Measurements from ENCODE around the gene IRF6. TPM values are rescaled to one million over a fixed set of nuclear protein-coding genes. Genes with fewer than 3 reads are reported as not detected.

Gene IRF6
- total RNA-seq, 2 donors from 2014 or later = 30.4 to 32.6 TPM

DNA sequence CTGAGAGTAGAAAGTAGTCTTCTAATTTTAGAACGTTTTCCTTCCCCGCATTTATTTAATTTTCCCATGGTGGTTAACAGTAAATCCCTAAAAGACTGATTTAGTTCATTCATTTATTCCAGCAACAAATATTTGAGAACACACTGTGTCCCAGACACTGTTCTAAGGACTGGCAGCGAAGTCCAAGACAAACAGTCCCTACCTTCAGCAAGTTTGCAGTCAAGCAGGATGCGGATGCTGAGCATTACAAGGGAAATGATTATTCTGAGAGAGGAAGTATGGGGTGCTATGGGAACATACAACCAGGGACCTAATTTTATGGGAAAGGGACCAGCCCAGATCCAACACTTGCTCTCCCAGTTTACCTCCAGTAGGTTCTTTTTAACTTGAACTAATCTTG, 20.4 kb downstream of the IRF6 start:
- peaks cover 0 to 41% of the 10 kb centered on the region in 2 donors for H3K4me1 ChIP-seq
- DNase-seq (ENCODE audit: low spot score) = no peak
- no peaks in the 10 kb centered on the region for H3K9me3 ChIP-seq
- TF ChIP-seq, protein P1, sequence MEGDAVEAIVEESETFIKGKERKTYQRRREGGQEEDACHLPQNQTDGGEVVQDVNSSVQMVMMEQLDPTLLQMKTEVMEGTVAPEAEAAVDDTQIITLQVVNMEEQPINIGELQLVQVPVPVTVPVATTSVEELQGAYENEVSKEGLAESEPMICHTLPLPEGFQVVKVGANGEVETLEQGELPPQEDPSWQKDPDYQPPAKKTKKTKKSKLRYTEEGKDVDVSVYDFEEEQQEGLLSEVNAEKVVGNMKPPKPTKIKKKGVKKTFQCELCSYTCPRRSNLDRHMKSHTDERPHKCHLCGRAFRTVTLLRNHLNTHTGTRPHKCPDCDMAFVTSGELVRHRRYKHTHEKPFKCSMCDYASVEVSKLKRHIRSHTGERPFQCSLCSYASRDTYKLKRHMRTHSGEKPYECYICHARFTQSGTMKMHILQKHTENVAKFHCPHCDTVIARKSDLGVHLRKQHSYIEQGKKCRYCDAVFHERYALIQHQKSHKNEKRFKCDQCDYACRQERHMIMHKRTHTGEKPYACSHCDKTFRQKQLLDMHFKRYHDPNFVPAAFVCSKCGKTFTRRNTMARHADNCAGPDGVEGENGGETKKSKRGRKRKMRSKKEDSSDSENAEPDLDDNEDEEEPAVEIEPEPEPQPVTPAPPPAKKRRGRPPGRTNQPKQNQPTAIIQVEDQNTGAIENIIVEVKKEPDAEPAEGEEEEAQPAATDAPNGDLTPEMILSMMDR (IDR thresholded peaks at IDR 0.05) = no peak
- peak overlapping the region; percentile 86 to 91 for H3K27ac ChIP-seq
- peaks cover 12% of the 10 kb centered on the region for H3K36me3 ChIP-seq
- no peaks in the 10 kb centered on the region for H3K27me3 ChIP-seq
- no peak overlapping the region for H3K4me3 ChIP-seq

- peak within 1 kb of the TSS; percentile 70 to 78 for H3K4me3 ChIP-seq
- TF ChIP-seq, protein P1 (IDR thresholded peaks at IDR 0.05) = peak in 1 of 2 donors; percentile 17
- H3K9me3 ChIP-seq = no peaks in the 10 kb centered on the region
- peaks cover 0 to 41% of the 10 kb centered on the region in 2 donors for H3K4me1 ChIP-seq
- H3K36me3 ChIP-seq = peaks cover 9% of the 10 kb centered on the region
- peak within 1 kb of the TSS; percentile 86 to 91 for H3K27ac ChIP-seq
- H3K27me3 ChIP-seq = no peaks in the 10 kb centered on the region
- DNase-seq (ENCODE audit: low spot score) = peak; percentile 99
Measured at GRCh38 chr1:209784265-209785169, 21.4 kb downstream of the IRF6 start, which contains the start of gene C1orf74. Gene C1orf74, minus strand, starts transcription at chr1:209784559. Its CDS starts 925 bp downstream, at chr1:209783634.

DNA sequence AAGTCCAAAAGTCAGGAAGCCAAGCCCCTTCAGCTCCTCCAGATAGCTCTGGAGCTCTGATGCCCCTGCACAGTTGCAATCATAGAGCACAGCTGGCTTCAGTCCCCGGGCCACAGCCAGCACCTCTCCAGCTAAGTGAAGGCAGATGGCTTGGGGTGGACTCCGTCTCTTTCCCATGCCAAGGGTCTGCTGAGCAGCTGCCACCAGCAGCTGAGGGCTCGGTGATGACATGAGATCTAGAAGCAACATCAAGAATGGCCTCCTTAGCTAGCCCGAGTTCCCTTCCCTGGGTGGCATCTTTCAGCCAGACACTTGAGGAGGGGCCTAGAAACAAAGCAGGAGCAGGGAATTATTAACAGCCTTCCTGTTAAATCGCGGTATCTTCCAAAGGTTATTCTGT, 22.6 kb downstream of the IRF6 start:
- Histone ChIP-seq H3K36me3 (no peaks in the 10 kb centered on the region), H3K27ac (no peak overlapping the region), H3K9me3 (no peaks in the 10 kb centered on the region), H3K4me3 (peak overlapping the region in 1 of 2 donors; percentile 70), H3K4me1 (peaks cover 0 to 40% of the 10 kb centered on the region in 2 donors), H3K27me3 (no peaks in the 10 kb centered on the region)
- no peak for DNase-seq (ENCODE audit: low spot score)
- TF ChIP-seq, protein P1 (IDR thresholded peaks at IDR 0.05) = no peak

DNA sequence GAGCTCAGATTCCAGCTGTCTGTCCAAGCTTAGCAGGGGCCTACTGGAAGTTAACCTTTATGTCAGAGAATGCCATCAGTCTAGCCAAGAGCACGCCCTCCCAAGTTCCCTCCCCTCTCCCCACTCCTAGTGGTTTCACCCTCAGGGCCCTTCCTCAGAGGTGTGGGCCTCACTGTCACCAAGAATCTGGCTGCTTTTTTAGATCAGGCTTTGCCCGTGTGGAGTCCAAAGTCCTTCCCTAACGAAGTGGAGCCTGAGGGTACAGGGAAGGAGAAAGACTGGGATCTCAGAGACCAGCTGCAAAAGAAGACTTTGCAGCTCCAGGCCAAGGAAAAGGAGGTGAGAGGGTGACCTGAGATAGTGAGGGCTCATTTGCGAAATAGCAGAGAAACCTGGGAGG, 25.7 kb downstream of the IRF6 start:
- Histone ChIP-seq H3K4me3 (no peak overlapping the region), H3K27me3 (no peaks in the 10 kb centered on the region), H3K36me3 (no peaks in the 10 kb centered on the region), H3K4me1 (peaks cover 0 to 17% of the 10 kb centered on the region in 2 donors), H3K27ac (no peak overlapping the region), H3K9me3 (no peaks in the 10 kb centered on the region)
- no peak for DNase-seq (ENCODE audit: low spot score)
- TF ChIP-seq, protein P1 (IDR thresholded peaks at IDR 0.05) = no peak

DNA sequence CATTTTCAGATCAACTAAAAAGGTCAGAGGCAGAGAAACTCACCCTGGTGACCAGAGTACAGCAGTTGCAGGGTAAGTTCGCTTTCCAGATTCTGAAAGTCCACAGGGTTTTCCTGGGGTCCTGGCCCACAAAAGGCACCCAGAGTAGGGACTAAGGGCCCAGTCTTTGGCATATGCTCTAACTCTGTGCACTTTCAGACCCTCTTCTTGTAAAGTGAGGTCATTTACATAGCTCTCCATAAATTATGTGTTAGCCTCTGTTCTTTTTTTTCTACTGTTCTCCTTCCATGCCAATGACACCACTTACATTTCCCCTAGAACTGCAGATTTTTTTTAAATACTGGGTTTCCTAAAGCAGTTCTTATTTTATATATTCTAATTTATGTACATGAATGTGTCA, 27.8 kb downstream of the IRF6 start:
- H3K4me1 ChIP-seq = peaks cover 0 to 2% of the 10 kb centered on the region in 2 donors
- no peak overlapping the region for H3K27ac ChIP-seq
- no peak for DNase-seq (ENCODE audit: low spot score)
- no peak overlapping the region for H3K4me3 ChIP-seq
- no peaks in the 10 kb centered on the region for H3K27me3 ChIP-seq
- no peaks in the 10 kb centered on the region for H3K9me3 ChIP-seq
- no peaks in the 10 kb centered on the region for H3K36me3 ChIP-seq
- TF ChIP-seq, protein P1 (IDR thresholded peaks at IDR 0.05) = no peak

All from right atrium auricular region (tissue), 2 donors.